HEK293 (cell line): ENCODE data around the gene TMEM135.

ENCODE experiments used
- CTCF ChIA-PET: fragments of 350-600 bp; formaldehyde crosslinking; extraction: SDS; loops from one replicate; lab custom pipeline; 2021; ENCODE audit warnings: antibody characterized with exemption; lab: Yijun Ruan, JAX
- POLR2A ChIA-PET: fragments of 300-600 bp; formaldehyde crosslinking; extraction: SDS; loops from one replicate; lab custom pipeline; 2020; ENCODE audit warnings: antibody characterized with exemption, inconsistent platforms; lab: Yijun Ruan, JAX
- H3K27ac ChIP-seq: fragments of 200-500 bp; sonication (Bioruptor generic); 2 replicates; pipeline ENCODE4 v1.5.1; 2014; ENCODE audit warnings: low read depth, low read length, control low read depth, inconsistent platforms; ENCODE audit errors: extremely low read depth
- H3K36me3 ChIP-seq, 2 experiments: fragments of 200-500 bp in 1 of 2; sonication (Bioruptor generic) in 1 of 2; 1 replicate in 1 of 2; 2 replicates in 1 of 2; pipeline ENCODE4 v1.5.1; 2014 to 2017; ENCODE audit warnings: inconsistent platforms in 2 of 2, low read length in 2 of 2; ENCODE audit not compliant: control insufficient read depth in 2 of 2, insufficient read depth in 1 of 2
- H3K4me1 ChIP-seq: fragments of 200-500 bp; sonication (Bioruptor generic); 2 replicates; pipeline ENCODE4 v1.5.1; 2014; ENCODE audit warnings: mild to moderate bottlenecking, low read length, inconsistent platforms; ENCODE audit not compliant: control insufficient read depth, insufficient read depth
- H3K4me3 ChIP-seq: 2 replicates; pipeline ENCODE4 v1.5.1; 2011; ENCODE audit warnings: low read depth, mild to moderate bottlenecking, control low read depth, low read length, moderate library complexity
- H3K9me3 ChIP-seq: fragments of 200-500 bp; sonication (Bioruptor generic); 2 replicates; pipeline ENCODE4 v1.5.1; 2014; ENCODE audit warnings: low read depth, low read length, inconsistent platforms; ENCODE audit not compliant: control insufficient read depth, insufficient read depth
- EGR2 ChIP-seq: fragments of 450-650 bp; formaldehyde crosslinking; IDR thresholded peaks from 2 replicates; pipeline ENCODE4 v1.5.1; 2016; ENCODE audit warnings: low read depth, missing biosample characterization, missing genetic modification characterization
- GLI4 ChIP-seq: fragments of 450-650 bp; formaldehyde crosslinking; IDR thresholded peaks from 2 replicates; pipeline ENCODE4 v1.5.1; 2016; ENCODE audit warnings: missing biosample characterization, missing genetic modification characterization
- HOXA7 ChIP-seq: sonication (generic); formaldehyde crosslinking; IDR thresholded peaks from 2 replicates; pipeline ENCODE4 v1.8.1; 2022; ENCODE audit warnings: missing genetic modification reagents, borderline replicate concordance
- HOXC10 ChIP-seq: sonication (generic); formaldehyde crosslinking; IDR thresholded peaks from 2 replicates; pipeline ENCODE4 v1.8.1; 2023; ENCODE audit warnings: mild to moderate bottlenecking, missing genetic modification reagents
- KLF16 ChIP-seq: fragments of 450-650 bp; formaldehyde crosslinking; IDR thresholded peaks from 2 replicates; pipeline ENCODE4 v1.5.1; 2017; ENCODE audit warnings: missing biosample characterization, missing genetic modification characterization
- ZBTB8A ChIP-seq: fragments of 450-650 bp; formaldehyde crosslinking; IDR thresholded peaks from 2 replicates; pipeline ENCODE4 v1.5.1; 2016; ENCODE audit warnings: missing biosample characterization, missing genetic modification characterization
- ZIC2 ChIP-seq: fragments of 450-650 bp; formaldehyde crosslinking; IDR thresholded peaks from 2 replicates; pipeline ENCODE4 v1.5.1; 2016; ENCODE audit warnings: missing biosample characterization, missing genetic modification characterization
- ZNF10 ChIP-seq: fragments of 450-650 bp; formaldehyde crosslinking; IDR thresholded peaks from 2 replicates; pipeline ENCODE4 v1.5.1; 2017; ENCODE audit warnings: missing biosample characterization, missing genetic modification characterization
- ZNF239 ChIP-seq: fragments of 450-650 bp; formaldehyde crosslinking; IDR thresholded peaks from 2 replicates; pipeline ENCODE4 v1.5.1; 2016; ENCODE audit warnings: missing biosample characterization, missing genetic modification characterization
- ZNF24 ChIP-seq: fragments of 450-650 bp; formaldehyde crosslinking; IDR thresholded peaks from 2 replicates; pipeline ENCODE4 v1.5.1; 2016; ENCODE audit warnings: missing biosample characterization, missing genetic modification characterization
- ZNF302 ChIP-seq: fragments of 450-650 bp; formaldehyde crosslinking; IDR thresholded peaks from 2 replicates; pipeline ENCODE4 v1.5.1; 2016; ENCODE audit warnings: missing biosample characterization, missing genetic modification characterization, low read depth
- ZNF433 ChIP-seq: fragments of 450-650 bp; formaldehyde crosslinking; IDR thresholded peaks from 2 replicates; pipeline ENCODE4 v1.5.1; 2016; ENCODE audit warnings: missing biosample characterization, missing genetic modification characterization, low read depth
- ZNF555 ChIP-seq: fragments of 450-650 bp; formaldehyde crosslinking; conservative IDR thresholded peaks from 2 replicates; pipeline ENCODE4 v1.5.1; 2017; ENCODE audit warnings: missing biosample characterization, mild to moderate bottlenecking, missing genetic modification characterization, inconsistent platforms
- ZNF610 ChIP-seq: fragments of 450-650 bp; formaldehyde crosslinking; IDR thresholded peaks from 2 replicates; pipeline ENCODE4 v1.5.1; 2016; ENCODE audit warnings: missing biosample characterization, missing genetic modification characterization, borderline replicate concordance
- ZNF624 ChIP-seq: fragments of 450-650 bp; formaldehyde crosslinking; IDR thresholded peaks from 2 replicates; pipeline ENCODE4 v1.5.1; 2017; ENCODE audit warnings: missing biosample characterization, missing genetic modification characterization
- ZNF747 ChIP-seq: fragments of 450-650 bp; formaldehyde crosslinking; IDR thresholded peaks from 2 replicates; pipeline ENCODE4 v1.5.1; 2016; ENCODE audit warnings: missing biosample characterization, missing genetic modification characterization
- ZNF785 ChIP-seq: fragments of 450-650 bp; formaldehyde crosslinking; IDR thresholded peaks from 2 replicates; pipeline ENCODE4 v1.5.1; 2016; ENCODE audit warnings: missing biosample characterization, missing genetic modification characterization
- TF ChIP-seq, protein P1 (sequence below): fragments of 450-650 bp; formaldehyde crosslinking; IDR thresholded peaks from 2 replicates; pipeline ENCODE4; 2016; ENCODE audit warnings: missing biosample characterization, missing genetic modification characterization
- TF ChIP-seq, protein P2 (sequence below): fragments of 450-650 bp; formaldehyde crosslinking; IDR thresholded peaks from 2 replicates; pipeline ENCODE4 v1.5.1; 2016; ENCODE audit warnings: missing biosample characterization, missing genetic modification characterization
- TF ChIP-seq, protein P3 (sequence below): fragments of 450-650 bp; formaldehyde crosslinking; IDR thresholded peaks from 2 replicates; pipeline ENCODE4 v1.5.1; 2016; ENCODE audit warnings: missing biosample characterization, missing genetic modification characterization, borderline replicate concordance

The TMEM135 gene

DNA sequence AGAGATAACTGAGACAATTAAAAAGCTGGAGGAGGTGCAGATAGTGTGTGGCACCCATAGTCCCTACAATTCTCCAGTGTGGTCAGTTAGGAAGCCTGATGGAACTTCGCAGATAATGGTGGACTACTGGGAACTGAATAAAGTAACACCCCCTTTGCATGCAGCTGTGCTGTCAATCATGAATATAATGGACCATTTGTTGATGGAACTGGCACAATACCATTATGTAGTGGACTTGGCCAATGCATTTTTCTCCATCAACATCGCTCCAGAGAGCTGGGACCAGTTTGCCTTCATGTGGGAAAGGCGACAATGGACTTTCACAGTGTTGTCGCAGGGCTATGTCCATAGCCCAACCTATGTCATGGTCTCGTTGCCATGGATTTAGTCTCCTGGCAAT, 324.2 kb downstream of the TMEM135 start:
- Histone ChIP-seq H3K9me3 (no peaks in the 10 kb centered on the region), H3K4me1 (no peaks in the 10 kb centered on the region), H3K27ac (no peak overlapping the region), H3K36me3 (no peaks in the 10 kb centered on the region), H3K4me3 (no peak overlapping the region)
- TF ChIP-seq GLI4 (tag by site-specific recombination), result no peak
- TF ChIP-seq ZBTB8A, result no peak
- no peak for TF ChIP-seq ZNF610 (tag by site-specific recombination)
- no peak for TF ChIP-seq HOXA7 (CRISPR knock-in tag)
- TF ChIP-seq ZNF555 (tag by site-specific recombination), result no peak
- TF ChIP-seq ZNF302 (tag by site-specific recombination), result no peak
- TF ChIP-seq EGR2, result no peak
- TF ChIP-seq, protein P1, sequence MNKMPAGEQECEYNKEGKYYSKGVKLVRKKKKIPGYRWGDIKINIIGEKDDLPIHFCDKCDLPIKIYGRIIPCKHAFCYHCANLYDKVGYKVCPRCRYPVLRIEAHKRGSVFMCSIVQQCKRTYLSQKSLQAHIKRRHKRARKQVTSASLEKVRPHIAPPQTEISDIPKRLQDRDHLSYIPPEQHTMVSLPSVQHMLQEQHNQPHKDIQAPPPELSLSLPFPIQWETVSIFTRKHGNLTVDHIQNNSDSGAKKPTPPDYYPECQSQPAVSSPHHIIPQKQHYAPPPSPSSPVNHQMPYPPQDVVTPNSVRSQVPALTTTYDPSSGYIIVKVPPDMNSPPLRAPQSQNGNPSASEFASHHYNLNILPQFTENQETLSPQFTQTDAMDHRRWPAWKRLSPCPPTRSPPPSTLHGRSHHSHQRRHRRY (tag by site-specific recombination), result no peak
- TF ChIP-seq KLF16 (tag by site-specific recombination), result no peak
- TF ChIP-seq, protein P2, sequence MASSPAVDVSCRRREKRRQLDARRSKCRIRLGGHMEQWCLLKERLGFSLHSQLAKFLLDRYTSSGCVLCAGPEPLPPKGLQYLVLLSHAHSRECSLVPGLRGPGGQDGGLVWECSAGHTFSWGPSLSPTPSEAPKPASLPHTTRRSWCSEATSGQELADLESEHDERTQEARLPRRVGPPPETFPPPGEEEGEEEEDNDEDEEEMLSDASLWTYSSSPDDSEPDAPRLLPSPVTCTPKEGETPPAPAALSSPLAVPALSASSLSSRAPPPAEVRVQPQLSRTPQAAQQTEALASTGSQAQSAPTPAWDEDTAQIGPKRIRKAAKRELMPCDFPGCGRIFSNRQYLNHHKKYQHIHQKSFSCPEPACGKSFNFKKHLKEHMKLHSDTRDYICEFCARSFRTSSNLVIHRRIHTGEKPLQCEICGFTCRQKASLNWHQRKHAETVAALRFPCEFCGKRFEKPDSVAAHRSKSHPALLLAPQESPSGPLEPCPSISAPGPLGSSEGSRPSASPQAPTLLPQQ, result no peak
- no peak for TF ChIP-seq ZNF239 (tag by site-specific recombination)
- TF ChIP-seq ZNF433 (tag by site-specific recombination), result no peak
- TF ChIP-seq, protein P3, sequence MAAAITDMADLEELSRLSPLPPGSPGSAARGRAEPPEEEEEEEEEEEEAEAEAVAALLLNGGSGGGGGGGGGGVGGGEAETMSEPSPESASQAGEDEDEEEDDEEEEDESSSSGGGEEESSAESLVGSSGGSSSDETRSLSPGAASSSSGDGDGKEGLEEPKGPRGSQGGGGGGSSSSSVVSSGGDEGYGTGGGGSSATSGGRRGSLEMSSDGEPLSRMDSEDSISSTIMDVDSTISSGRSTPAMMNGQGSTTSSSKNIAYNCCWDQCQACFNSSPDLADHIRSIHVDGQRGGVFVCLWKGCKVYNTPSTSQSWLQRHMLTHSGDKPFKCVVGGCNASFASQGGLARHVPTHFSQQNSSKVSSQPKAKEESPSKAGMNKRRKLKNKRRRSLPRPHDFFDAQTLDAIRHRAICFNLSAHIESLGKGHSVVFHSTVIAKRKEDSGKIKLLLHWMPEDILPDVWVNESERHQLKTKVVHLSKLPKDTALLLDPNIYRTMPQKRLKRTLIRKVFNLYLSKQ (tag by site-specific recombination), result no peak
- no peak for TF ChIP-seq ZNF24 (tag by site-specific recombination)
- TF ChIP-seq ZNF747, result no peak
- TF ChIP-seq ZIC2 (tag by site-specific recombination), result no peak
- TF ChIP-seq ZNF10, result no peak
- ChIA-PET POLR2A (no interaction called here), CTCF (interaction anchor here (1.0 to 1.1 kb wide), 2 partner anchors 9 to 423 kb away, joined by 3 to 4 read pairs; no protein-coding TSS in a partner anchor)

DNA sequence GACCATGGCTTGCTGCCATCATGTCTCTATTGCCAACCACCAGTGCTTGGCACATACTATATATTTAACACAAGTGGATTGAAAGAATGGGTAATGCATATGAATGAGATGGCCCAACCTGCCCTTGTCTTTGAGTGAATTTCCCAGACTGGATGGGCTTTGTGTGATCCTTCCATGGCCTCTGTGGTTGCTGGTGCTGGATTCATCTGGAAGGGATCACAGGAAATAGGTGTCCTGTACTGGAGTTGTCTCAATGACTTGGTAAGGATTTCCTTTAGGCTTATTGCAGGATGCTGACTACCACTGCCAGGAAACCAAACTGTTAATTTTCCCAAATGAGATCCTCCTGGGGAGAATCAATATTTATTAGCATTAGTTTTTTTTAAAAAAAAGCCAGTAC, 328.6 kb downstream of the TMEM135 start:
- POLR2A ChIA-PET, result no interaction called here
- CTCF ChIA-PET, result interaction anchor here (0.7 to 2.6 kb wide), 3 partner anchors 55 to 379 kb away, joined by 3 to 9 read pairs (median 3); no protein-coding TSS in a partner anchor
- TF ChIP-seq ZNF624 (tag by site-specific recombination), result no peak
- no peak for TF ChIP-seq HOXC10 (CRISPR knock-in tag)
- Histone ChIP-seq H3K4me3 (no peak overlapping the region), H3K36me3 (no peaks in the 10 kb centered on the region), H3K9me3 (no peaks in the 10 kb centered on the region), H3K4me1 (no peaks in the 10 kb centered on the region; the same call in 1 of the 2 replicates), H3K27ac (no peak overlapping the region)

DNA sequence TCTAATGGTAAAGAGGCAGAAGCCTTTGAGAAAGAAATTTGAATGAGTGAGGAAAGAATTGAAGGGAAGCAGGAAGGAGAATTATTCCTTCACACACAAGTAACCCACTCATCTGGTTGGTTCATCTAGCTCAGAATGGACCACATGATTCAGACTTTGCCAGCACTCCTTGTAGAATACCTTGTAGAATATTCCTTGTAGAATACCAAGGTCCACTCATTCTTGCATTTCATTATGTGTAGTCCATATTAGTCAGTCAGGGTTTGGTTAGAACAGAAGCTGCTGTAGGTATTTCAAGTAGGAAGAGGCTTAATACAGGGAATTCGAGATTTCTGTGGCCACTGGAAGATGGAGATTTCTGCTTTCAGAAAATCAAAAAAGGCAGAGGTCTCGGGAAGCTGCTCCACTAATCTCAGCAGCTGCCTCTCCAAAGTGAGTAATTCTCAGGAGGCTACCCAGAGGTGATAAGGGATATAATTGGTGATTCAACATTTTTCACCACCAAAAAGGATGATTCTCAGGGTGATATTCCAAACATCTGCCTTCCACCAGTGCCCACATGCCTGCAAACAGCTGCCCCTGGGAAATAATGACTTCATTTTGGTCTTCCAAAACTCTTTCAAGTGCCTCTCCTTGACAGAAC, 329.1 kb downstream of the TMEM135 start:
- Histone ChIP-seq H3K36me3 (no peaks in the 10 kb centered on the region), H3K4me3 (no peak overlapping the region), H3K4me1 (no peaks in the 10 kb centered on the region; the same call in 1 of the 2 replicates), H3K27ac (no peak overlapping the region), H3K9me3 (no peaks in the 10 kb centered on the region)
- POLR2A ChIA-PET, result no interaction called here
- no peak for TF ChIP-seq ZNF785 (tag by site-specific recombination)
- CTCF ChIA-PET, result interaction anchor here (0.7 to 2.6 kb wide), 4 partner anchors 14 to 379 kb away, joined by 3 to 11 read pairs (median 6); no protein-coding TSS in a partner anchor
